DMS53 treated with DMSO at 0.1 percent for 48 hours (cell line): ENCODE results near the gene ACTL7B.
"Not testable (repeated sequence)": the region's sequence is repeated elsewhere in the genome, so short reads cannot be mapped to it uniquely, and the experiment has no call there.

Experiments used
- DNase-seq: peaks from one replicate; lab custom pipeline; 2025; ENCODE audit not compliant: unreplicated experiment; lab: John Stamatoyannopoulos, UW

ACTL7B gene

GRCh38 chr9:108874058-108874788 lies 18.4 kb upstream of the ACTL7B start:
- no peak for DNase-seq

- DNase-seq: no peak
Observed at GRCh38 chr9:108869092-108869725, 13.4 kb upstream of the ACTL7B start.

GRCh38 chr9:108867829-108868228 lies 12.0 kb upstream of the ACTL7B start:
- no peak for DNase-seq

- DNase-seq: no peak
Observed at GRCh38 chr9:108867116-108867515, 11.3 kb upstream of the ACTL7B start.

- DNase-seq: no peak
Observed at GRCh38 chr9:108866001-108866420, 10.2 kb upstream of the ACTL7B start.

- no peak for DNase-seq
Observed at GRCh38 chr9:108865037-108865436, 9.3 kb upstream of the ACTL7B start.

- DNase-seq: no peak
Observed at GRCh38 chr9:108864446-108864845, 8.7 kb upstream of the ACTL7B start.

GRCh38 chr9:108863891-108864290 lies 8.1 kb upstream of the ACTL7B start:
- no peak for DNase-seq

- DNase-seq: no peak
Observed at GRCh38 chr9:108861997-108862396, 6.2 kb upstream of the ACTL7B start, which contains the start of gene ACTL7A. Gene ACTL7A, plus strand, starts transcription at chr9:108862266. Its CDS starts 57 bp downstream, at chr9:108862323.

- DNase-seq: no peak
Observed at GRCh38 chr9:108861464-108861863, 5.7 kb upstream of the ACTL7B start.

GRCh38 chr9:108860764-108861163 lies 5.0 kb upstream of the ACTL7B start:
- DNase-seq: no peak

GRCh38 chr9:108860354-108860753 lies 4.6 kb upstream of the ACTL7B start:
- no peak for DNase-seq

- DNase-seq: no peak
Observed at GRCh38 chr9:108859459-108860114, 3.8 kb upstream of the ACTL7B start.

GRCh38 chr9:108857572-108857971 lies 1.8 kb upstream of the ACTL7B start:
- no peak for DNase-seq

- DNase-seq: no peak
Observed at GRCh38 chr9:108855529-108855886, 278 bp downstream of the ACTL7B start.

- DNase-seq: no peak
Observed at GRCh38 chr9:108854641-108855528, 901 bp downstream of the ACTL7B start.

GRCh38 chr9:108854094-108854493 lies 1.7 kb downstream of the ACTL7B start:
- DNase-seq: no peak

GRCh38 chr9:108852079-108852478 lies 3.7 kb downstream of the ACTL7B start:
- no peak for DNase-seq

GRCh38 chr9:108851138-108851537 lies 4.6 kb downstream of the ACTL7B start:
- DNase-seq: no peak

- peak; percentile 4 for DNase-seq
Observed at GRCh38 chr9:108850293-108850897, 5.4 kb downstream of the ACTL7B start.

- not testable (repeated sequence) for DNase-seq
Observed at GRCh38 chr9:108848296-108848695, 7.5 kb downstream of the ACTL7B start.
